ENCODE data around the gene MGAT5B. TPM values are rescaled to one million over a fixed set of nuclear protein-coding genes. Genes with fewer than 3 reads are reported as not detected.

Gene MGAT5B
- total and polyA plus RNA-seq, 10 of the 15 experiments (the other 5 are each of a cell fraction or from before 2014, with no cell fraction given), result 0.13 TPM; not detected in 9

DNA sequence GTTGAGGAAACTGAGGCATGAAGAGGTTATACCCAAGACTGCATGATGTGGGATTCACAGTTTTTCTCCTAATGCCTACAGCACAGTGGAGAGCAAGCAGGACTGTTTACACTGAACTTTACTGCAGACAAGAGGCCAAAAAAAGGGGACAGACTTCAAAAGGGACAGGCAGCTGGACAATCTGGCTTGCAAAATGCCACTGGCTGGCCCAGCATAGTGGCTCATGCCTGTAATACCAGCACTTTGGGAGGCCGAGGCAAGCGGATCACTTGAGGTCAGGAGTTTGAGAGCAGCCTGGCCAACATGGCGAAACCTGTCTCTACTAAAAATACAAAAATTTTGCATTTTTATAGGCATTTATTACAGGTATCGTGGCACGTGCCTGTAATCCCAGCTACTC, 2.0 kb upstream of the MGAT5B start:
- ChIA-PET SMC1A (ENCODE audit: uncharacterized antibody, unreplicated experiment) (interaction anchor here (0.9 kb wide), 1 partner anchor 191 kb away, joined by 3 read pairs; no protein-coding TSS in a partner anchor), POLR2A (no interaction called here), CTCF (interaction anchor here (1.1 to 2.3 kb wide), 2 partner anchors 190 to 199 kb away, joined by 3 to 9 read pairs; no protein-coding TSS in a partner anchor), RAD21 (ENCODE audit: unreplicated experiment) (interaction anchor here (0.7 kb wide), 1 partner anchor 218 kb away, joined by 3 read pairs; no protein-coding TSS in a partner anchor)
- no peak overlapping the region for H3K27ac ChIP-seq (ENCODE audit: control insufficient read depth, insufficient read depth)
- no peaks in the 10 kb centered on the region; the same call in 1 of the 2 replicates for H3K4me1 ChIP-seq (ENCODE audit: control insufficient read depth, insufficient read depth, low read length)
- no peaks in the 10 kb centered on the region for H3K36me3 ChIP-seq (ENCODE audit: control insufficient read depth in 2 of 2, insufficient read depth in 2 of 2, low read length in 1 of 2)
- TF ChIP-seq, protein P1, sequence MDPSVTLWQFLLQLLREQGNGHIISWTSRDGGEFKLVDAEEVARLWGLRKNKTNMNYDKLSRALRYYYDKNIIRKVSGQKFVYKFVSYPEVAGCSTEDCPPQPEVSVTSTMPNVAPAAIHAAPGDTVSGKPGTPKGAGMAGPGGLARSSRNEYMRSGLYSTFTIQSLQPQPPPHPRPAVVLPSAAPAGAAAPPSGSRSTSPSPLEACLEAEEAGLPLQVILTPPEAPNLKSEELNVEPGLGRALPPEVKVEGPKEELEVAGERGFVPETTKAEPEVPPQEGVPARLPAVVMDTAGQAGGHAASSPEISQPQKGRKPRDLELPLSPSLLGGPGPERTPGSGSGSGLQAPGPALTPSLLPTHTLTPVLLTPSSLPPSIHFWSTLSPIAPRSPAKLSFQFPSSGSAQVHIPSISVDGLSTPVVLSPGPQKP (IDR thresholded peaks at IDR 0.05; ENCODE audit: low read depth, low read length), result no peak
- no peak for TF ChIP-seq CBFB (IDR thresholded peaks at IDR 0.05; ENCODE audit: low read depth)
- TF ChIP-seq, protein P2, sequence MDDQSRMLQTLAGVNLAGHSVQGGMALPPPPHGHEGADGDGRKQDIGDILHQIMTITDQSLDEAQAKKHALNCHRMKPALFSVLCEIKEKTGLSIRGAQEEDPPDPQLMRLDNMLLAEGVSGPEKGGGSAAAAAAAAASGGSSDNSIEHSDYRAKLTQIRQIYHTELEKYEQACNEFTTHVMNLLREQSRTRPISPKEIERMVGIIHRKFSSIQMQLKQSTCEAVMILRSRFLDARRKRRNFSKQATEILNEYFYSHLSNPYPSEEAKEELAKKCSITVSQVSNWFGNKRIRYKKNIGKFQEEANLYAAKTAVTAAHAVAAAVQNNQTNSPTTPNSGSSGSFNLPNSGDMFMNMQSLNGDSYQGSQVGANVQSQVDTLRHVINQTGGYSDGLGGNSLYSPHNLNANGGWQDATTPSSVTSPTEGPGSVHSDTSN (IDR thresholded peaks at IDR 0.05; ENCODE audit: insufficient replicate concordance, low read depth, low read length), result no peak
- no peak for TF ChIP-seq SRF (IDR thresholded peaks at IDR 0.05; ENCODE audit: low read depth in 2 of 2, low read length in 2 of 2)
- TF ChIP-seq BACH1 (IDR thresholded peaks at IDR 0.05; ENCODE audit: borderline replicate concordance), result no peak
- TF ChIP-seq, protein P3, sequence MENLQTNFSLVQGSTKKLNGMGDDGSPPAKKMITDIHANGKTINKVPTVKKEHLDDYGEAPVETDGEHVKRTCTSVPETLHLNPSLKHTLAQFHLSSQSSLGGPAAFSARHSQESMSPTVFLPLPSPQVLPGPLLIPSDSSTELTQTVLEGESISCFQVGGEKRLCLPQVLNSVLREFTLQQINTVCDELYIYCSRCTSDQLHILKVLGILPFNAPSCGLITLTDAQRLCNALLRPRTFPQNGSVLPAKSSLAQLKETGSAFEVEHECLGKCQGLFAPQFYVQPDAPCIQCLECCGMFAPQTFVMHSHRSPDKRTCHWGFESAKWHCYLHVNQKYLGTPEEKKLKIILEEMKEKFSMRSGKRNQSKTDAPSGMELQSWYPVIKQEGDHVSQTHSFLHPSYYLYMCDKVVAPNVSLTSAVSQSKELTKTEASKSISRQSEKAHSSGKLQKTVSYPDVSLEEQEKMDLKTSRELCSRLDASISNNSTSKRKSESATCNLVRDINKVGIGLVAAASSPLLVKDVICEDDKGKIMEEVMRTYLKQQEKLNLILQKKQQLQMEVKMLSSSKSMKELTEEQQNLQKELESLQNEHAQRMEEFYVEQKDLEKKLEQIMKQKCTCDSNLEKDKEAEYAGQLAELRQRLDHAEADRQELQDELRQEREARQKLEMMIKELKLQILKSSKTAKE (IDR thresholded peaks at IDR 0.05; ENCODE audit: low read depth, poor library complexity, severe bottlenecking), result no peak
- TF ChIP-seq CEBPB (IDR thresholded peaks at IDR 0.05; ENCODE audit: borderline replicate concordance in 1 of 2, low read depth in 2 of 2, low read length in 2 of 2), result no peak
- TF ChIP-seq, protein P4, sequence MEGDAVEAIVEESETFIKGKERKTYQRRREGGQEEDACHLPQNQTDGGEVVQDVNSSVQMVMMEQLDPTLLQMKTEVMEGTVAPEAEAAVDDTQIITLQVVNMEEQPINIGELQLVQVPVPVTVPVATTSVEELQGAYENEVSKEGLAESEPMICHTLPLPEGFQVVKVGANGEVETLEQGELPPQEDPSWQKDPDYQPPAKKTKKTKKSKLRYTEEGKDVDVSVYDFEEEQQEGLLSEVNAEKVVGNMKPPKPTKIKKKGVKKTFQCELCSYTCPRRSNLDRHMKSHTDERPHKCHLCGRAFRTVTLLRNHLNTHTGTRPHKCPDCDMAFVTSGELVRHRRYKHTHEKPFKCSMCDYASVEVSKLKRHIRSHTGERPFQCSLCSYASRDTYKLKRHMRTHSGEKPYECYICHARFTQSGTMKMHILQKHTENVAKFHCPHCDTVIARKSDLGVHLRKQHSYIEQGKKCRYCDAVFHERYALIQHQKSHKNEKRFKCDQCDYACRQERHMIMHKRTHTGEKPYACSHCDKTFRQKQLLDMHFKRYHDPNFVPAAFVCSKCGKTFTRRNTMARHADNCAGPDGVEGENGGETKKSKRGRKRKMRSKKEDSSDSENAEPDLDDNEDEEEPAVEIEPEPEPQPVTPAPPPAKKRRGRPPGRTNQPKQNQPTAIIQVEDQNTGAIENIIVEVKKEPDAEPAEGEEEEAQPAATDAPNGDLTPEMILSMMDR (IDR thresholded peaks at IDR 0.05 in 2 of 3, conservative IDR thresholded peaks at IDR 0.05 in 1 of 3; ENCODE audit: control insufficient read depth in 2 of 3, extremely low read depth in 1 of 3, insufficient read depth in 1 of 3, low read depth in 3 of 3, low read length in 3 of 3), result no peak
- H3K4me2 ChIP-seq (ENCODE audit: control insufficient read depth, insufficient read depth), result no peak overlapping the region
- no peak overlapping the region for H2AFZ ChIP-seq (ENCODE audit: control insufficient read depth, low read depth, low read length)
- DNase-seq (ENCODE audit: low read depth, low spot score) (no peak), FAIRE-seq (no peak), ATAC-seq (no peak)
- H3K4me3 ChIP-seq, result no peak overlapping the region
- H3K79me2 ChIP-seq (ENCODE audit: control insufficient read depth, insufficient read depth, low read length), result no peaks in the 10 kb centered on the region
- no peaks in the 10 kb centered on the region for H4K20me1 ChIP-seq (ENCODE audit: control insufficient read depth, insufficient read depth)
- no peak overlapping the region for H3K9ac ChIP-seq (ENCODE audit: control insufficient read depth, insufficient read depth, low read length)
- intact Hi-C loops (cut with micrococcal nuclease; ENCODE audit: unreplicated experiment) (loop anchor here (10.0 kb wide), 1 partner anchor 379 kb away; no protein-coding TSS in a partner anchor), in situ Hi-C loops (cut with MboI) (loop anchor here (5.0 kb wide), 1 partner anchor 381 kb away; no protein-coding TSS in a partner anchor)
- H3K9me3 ChIP-seq (replicated peaks; ENCODE audit: control insufficient read depth, insufficient read depth, low read length), result no peaks in the 10 kb centered on the region
- no TSS peak for BruUV-seq (replicated peaks)
- peaks cover 0 to 5% of the 10 kb centered on the region in 2 experiments; a peak in 3 of 4 replicates for H3K27me3 ChIP-seq (replicated peaks in 1 of 2; ENCODE audit: control insufficient read depth in 2 of 2, insufficient read depth in 2 of 2, low read length in 1 of 2)
- 17% methylated on average over 5 of the region's 5 CpGs for WGBS (ENCODE audit: insufficient coverage, insufficient replicate concordance, low lambda C conversion rate, missing lambda C conversion rate)
